AG04450 (cell line): ENCODE data around the gene CYP2J2. TPM values are rescaled to one million over a fixed set of nuclear protein-coding genes. Genes with fewer than 3 reads are reported as not detected.
"Not testable (repeated sequence)": the region's sequence is repeated elsewhere in the genome, so short reads cannot be mapped to it uniquely, and the experiment has no call there.

Source experiments
- CTCF ChIA-PET: fragments of 300-600, 350-600 bp; formaldehyde crosslinking; extraction: SDS; loops from one replicate; lab custom pipeline; 2022; ENCODE audit warnings: antibody characterized with exemption, inconsistent platforms; lab: Charles Lee
- POLR2A ChIA-PET: fragments of 350-600 bp; formaldehyde crosslinking; extraction: SDS; loops from one replicate; lab custom pipeline; 2021; ENCODE audit warnings: antibody characterized with exemption, inconsistent platforms; lab: Yijun Ruan, JAX
- DNase-seq: peaks from one replicate; pipeline ENCODE4 v3.0.0-alpha.2; 2011; ENCODE audit warnings: low read depth, low spot score
- H3K27ac ChIP-seq: one replicate; pipeline ENCODE4 v1.5.1; 2012; ENCODE audit warnings: low read depth, low read length, control low read depth
- H3K27me3 ChIP-seq: one replicate; pipeline ENCODE4 v1.6.0; 2012; ENCODE audit warnings: low read length; ENCODE audit not compliant: control insufficient read depth, insufficient read depth
- H3K4me3 ChIP-seq: 2 replicates; pipeline ENCODE4 v1.5.1; 2011; ENCODE audit warnings: mild to moderate bottlenecking, low read depth, low read length, control low read depth
- H3K9me3 ChIP-seq: 2 replicates; pipeline ENCODE4 v1.5.1; 2012; ENCODE audit warnings: low read length; ENCODE audit not compliant: control insufficient read depth, insufficient read depth
- polyA plus RNA-seq: library from polyadenylated mRNA; depleted of rRNA; stranded (reverse); fragments of >200 nt; gene quantifications from 2 replicates; pipeline ENCODE4 v1.2.3, GENCODE V29; 2011
- TF ChIP-seq, protein P1 (sequence below): IDR thresholded peaks from 2 replicates; pipeline ENCODE4 v1.5.1; 2011; ENCODE audit warnings: low read depth, low read length, control low read depth, inconsistent platforms

The CYP2J2 gene
- polyA plus RNA-seq, 1 experiment = 0.10 TPM

DNA sequence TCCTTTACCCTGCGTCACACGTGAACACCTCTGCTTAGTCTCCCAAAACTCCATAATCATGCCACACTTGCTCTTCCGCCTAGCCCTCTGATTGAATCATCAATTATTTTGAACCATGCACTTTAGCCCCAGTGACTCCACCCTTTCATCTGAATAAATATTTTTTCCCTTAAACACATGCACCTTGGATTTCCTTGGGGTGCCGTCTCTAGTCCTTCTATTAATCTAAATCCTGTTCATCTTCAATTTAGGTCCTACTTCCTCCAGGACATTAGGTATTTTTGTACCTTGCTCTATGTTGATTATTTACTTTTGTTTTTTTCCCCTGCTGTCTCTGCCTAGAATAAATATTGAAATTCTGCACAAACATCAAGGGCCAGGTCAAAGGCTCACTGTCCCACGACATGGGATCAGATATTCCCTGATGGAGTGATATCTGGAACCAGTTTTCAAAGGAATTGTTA, 9.8 kb upstream of the CYP2J2 start:
- ChIA-PET CTCF (interaction anchor here (1.4 kb wide), 1 partner anchor 11 kb away, joined by 8 read pairs; no protein-coding TSS in a partner anchor), POLR2A (no interaction called here)
- H3K9me3 ChIP-seq = no peaks in the 10 kb centered on the region
- peaks cover 2% of the 10 kb centered on the region for H3K27me3 ChIP-seq
- H3K4me3 ChIP-seq = no peak overlapping the region
- H3K27ac ChIP-seq = no peak overlapping the region
- DNase-seq = no peak
- TF ChIP-seq, protein P1, sequence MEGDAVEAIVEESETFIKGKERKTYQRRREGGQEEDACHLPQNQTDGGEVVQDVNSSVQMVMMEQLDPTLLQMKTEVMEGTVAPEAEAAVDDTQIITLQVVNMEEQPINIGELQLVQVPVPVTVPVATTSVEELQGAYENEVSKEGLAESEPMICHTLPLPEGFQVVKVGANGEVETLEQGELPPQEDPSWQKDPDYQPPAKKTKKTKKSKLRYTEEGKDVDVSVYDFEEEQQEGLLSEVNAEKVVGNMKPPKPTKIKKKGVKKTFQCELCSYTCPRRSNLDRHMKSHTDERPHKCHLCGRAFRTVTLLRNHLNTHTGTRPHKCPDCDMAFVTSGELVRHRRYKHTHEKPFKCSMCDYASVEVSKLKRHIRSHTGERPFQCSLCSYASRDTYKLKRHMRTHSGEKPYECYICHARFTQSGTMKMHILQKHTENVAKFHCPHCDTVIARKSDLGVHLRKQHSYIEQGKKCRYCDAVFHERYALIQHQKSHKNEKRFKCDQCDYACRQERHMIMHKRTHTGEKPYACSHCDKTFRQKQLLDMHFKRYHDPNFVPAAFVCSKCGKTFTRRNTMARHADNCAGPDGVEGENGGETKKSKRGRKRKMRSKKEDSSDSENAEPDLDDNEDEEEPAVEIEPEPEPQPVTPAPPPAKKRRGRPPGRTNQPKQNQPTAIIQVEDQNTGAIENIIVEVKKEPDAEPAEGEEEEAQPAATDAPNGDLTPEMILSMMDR = no peak

DNA sequence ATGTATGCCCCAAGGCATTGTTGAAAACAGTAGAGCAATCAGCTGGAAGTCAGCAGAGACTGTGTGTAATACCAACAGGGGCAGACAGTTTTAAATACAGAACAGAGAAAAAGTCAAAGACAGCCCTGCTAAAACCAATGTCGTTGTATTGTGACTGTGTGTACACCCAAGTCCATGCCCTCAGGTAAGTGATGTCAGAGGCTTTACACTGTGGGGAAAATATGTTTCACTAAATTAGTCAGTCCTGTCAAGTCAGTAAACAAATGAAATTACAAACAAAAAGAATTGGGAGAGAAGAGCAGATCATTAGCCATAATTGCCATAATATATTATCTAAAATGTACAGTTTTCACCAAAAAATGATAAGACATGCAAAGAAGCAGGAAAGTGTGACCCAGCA, 2.4 kb upstream of the CYP2J2 start:
- peaks cover 5% of the 10 kb centered on the region for H3K27me3 ChIP-seq
- H3K9me3 ChIP-seq = no peaks in the 10 kb centered on the region
- ChIA-PET POLR2A (no interaction called here), CTCF (interaction anchor here (1.2 kb wide), 1 partner anchor 19 kb away, joined by 3 read pairs; no protein-coding TSS in a partner anchor)
- H3K4me3 ChIP-seq = no peak overlapping the region
- no peak overlapping the region for H3K27ac ChIP-seq
- TF ChIP-seq, protein P1 = no peak
- DNase-seq = no peak

DNA sequence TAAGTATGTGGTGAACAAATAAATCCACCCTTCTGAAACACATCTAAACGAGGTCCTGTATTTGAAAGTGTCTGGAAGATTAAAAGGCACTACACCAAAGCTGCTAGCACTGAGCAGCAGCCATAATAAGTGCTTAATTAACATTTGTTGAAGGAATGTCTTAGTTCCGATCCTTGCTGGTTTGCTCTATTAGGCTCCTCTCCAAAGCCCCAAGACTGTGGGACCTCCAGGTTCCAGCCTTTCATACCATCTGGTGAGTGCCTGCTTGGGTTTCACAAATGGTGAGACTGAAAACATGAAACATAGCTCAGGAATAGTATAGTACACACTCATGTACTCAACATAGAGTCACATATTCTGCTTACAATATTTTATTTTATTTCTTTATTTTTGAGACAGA, 640 bp upstream of the CYP2J2 start:
- H3K27ac ChIP-seq = no peak overlapping the region
- no peaks in the 10 kb centered on the region for H3K9me3 ChIP-seq
- ChIA-PET CTCF (interaction anchor here (2.5 kb wide), 1 partner anchor 20 kb away, joined by 11 read pairs; no protein-coding TSS in a partner anchor), POLR2A (no interaction called here)
- DNase-seq = no peak
- TF ChIP-seq, protein P1 = no peak
- H3K27me3 ChIP-seq = peaks cover 5% of the 10 kb centered on the region
- H3K4me3 ChIP-seq = no peak overlapping the region

DNA sequence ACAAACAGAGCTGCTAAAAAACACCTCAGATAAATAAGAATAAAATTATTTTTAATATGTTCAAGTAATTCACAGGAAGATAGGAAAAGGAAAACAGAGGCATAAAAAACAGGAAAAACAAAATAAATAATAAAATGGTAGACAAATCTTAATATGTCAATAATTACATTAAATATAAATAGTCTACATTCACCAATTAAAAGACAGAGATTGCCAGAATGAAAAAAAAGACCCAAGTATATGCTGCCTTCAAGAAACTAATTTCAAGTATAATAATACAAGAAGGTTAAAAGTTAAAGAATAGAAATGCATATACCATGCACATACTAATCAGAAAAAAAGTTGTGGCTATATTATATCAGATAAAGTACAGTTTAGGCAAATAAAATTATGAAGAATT, 1.9 kb downstream of the CYP2J2 start:
- CTCF ChIA-PET = interaction anchor here (1.0 to 1.8 kb wide), 3 partner anchors 22 to 25 kb away, joined by 4 to 8 read pairs (median 5); no protein-coding TSS in a partner anchor

DNA sequence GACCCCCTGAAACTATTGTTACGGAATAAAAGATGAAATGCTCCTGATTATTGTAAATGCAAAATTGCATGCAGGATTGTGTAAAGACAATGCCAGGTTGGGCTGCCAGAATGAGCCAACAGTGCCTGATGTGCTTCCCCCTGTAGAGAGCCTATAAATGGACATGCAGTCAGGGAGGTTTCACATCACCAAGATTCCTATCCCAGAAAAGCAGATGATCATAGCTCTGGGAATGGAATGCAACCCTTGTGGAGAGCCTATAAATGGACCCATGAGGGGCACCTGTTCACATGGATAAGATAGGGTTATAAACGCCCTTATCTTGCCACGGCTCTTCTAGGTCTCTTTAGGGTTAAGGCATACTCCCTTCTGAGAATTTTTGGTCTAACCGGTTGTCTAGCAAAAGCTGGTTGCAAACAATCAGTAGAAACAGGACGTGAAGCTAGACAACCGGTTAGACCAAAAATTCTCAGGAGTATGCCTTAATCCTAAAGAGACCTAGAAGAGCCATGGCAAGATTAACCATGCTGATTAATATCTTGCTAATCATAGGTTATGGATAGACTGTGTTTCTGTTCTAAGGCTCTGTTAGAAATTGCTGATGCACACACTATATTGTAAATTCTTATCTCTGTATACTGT, 5.2 kb downstream of the CYP2J2 start:
- H3K9me3 ChIP-seq, DNase-seq, H3K27me3 ChIP-seq, H3K27ac ChIP-seq, CTCF ChIA-PET, POLR2A ChIA-PET, H3K4me3 ChIP-seq: not testable (repeated sequence)

More for the DNA sequence above, 1.9 kb downstream of the CYP2J2 start:
- TF ChIP-seq, protein P1 = no peak
- no peak overlapping the region for H3K27ac ChIP-seq
- no peak overlapping the region for H3K4me3 ChIP-seq
- POLR2A ChIA-PET = no interaction called here
- H3K27me3 ChIP-seq = peaks cover 5% of the 10 kb centered on the region
- H3K9me3 ChIP-seq = no peaks in the 10 kb centered on the region
- DNase-seq = no peak
